H1 (cell line): ENCODE results near the gene PCYT1A. TPM values are rescaled to one million over a fixed set of nuclear protein-coding genes. Genes with fewer than 3 reads are reported as not detected.

Source experiments
- BRCA1 ChIP-seq: IDR thresholded peaks from 2 replicates; pipeline ENCODE4 v1.6.1; 2012; ENCODE audit warnings: low read depth, low read length, improper control_type of control experiment
- GTF2F1 ChIP-seq: IDR thresholded peaks from 2 replicates; pipeline ENCODE4 v1.6.1; 2012; ENCODE audit warnings: low read depth, low read length, improper control_type of control experiment, borderline replicate concordance
- SP1 ChIP-seq: IDR thresholded peaks from 2 replicates; pipeline ENCODE4 v1.6.1; 2011; ENCODE audit warnings: low read depth, low read length
- YY1 ChIP-seq: IDR thresholded peaks from 2 replicates; pipeline ENCODE4 v1.6.1; 2011; ENCODE audit warnings: low read depth, mild to moderate bottlenecking, low read length
- polyA plus RNA-seq, 7 experiments: library from polyadenylated mRNA; depleted of rRNA in 3 of 7; stranded (reverse) in 5 of 7; unstranded in 2 of 7; fragments of >200 nt in 5 of 7; fragments of 200-250 nt in 2 of 7; gene quantifications; 1 replicate in 5 of 7; 2 replicates in 1 of 7; 4 replicates in 1 of 7; pipeline versions ENCODE4 v1.2.1 to v1.2.3, GENCODE V29; 2011 to 2013; ENCODE audit warnings: missing spikeins in 2 of 7, mixed read lengths in 2 of 7
- total RNA-seq: library from RNA; stranded (reverse); fragmentation: NEBNext Ultra II Directional; extraction: Animal tissue kit (Norgen Biotek cat#: 25700); gene quantifications from 2 replicates; pipeline ENCODE4 v1.2.1, GENCODE V29; 2021
- TF ChIP-seq, protein P1 (sequence below): fragments of 300-600 bp; sonication (generic); IDR thresholded peaks from 2 replicates; pipeline ENCODE4 v1.7.1; 2012; ENCODE audit warnings: low read length, moderate library complexity, mild to moderate bottlenecking, inconsistent platforms; ENCODE audit not compliant: insufficient replicate concordance
- TF ChIP-seq, protein P2 (sequence below): IDR thresholded peaks from 2 replicates; pipeline ENCODE4 v1.6.1; 2011; ENCODE audit warnings: low read length, improper control_type of control experiment

Gene PCYT1A
- total and polyA plus RNA-seq, 2 of the 8 experiments (the other 6 are each of a cell fraction or from before 2014, with no cell fraction given) = 19.9 to 31.8 TPM

DNA sequence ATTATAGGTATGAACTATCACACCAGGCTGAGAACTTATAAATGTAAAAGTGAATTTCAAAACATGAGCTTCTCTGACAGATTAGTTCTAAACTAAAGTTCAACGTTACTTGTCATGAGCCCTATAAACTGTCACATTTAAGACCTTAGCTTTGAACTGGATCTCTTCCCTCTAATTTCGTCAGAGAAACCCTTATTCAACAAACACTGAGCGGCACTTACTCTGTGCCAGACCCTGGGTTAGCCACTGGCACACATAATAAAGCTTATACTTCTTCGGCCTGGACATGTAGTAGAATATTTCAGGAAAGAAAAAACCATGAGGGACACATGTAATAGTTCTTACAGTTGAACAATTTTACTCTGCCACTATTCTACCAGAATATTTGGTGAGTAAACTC is 5.6 kb downstream of the PCYT1A start (continued):
- TF ChIP-seq, protein P1, sequence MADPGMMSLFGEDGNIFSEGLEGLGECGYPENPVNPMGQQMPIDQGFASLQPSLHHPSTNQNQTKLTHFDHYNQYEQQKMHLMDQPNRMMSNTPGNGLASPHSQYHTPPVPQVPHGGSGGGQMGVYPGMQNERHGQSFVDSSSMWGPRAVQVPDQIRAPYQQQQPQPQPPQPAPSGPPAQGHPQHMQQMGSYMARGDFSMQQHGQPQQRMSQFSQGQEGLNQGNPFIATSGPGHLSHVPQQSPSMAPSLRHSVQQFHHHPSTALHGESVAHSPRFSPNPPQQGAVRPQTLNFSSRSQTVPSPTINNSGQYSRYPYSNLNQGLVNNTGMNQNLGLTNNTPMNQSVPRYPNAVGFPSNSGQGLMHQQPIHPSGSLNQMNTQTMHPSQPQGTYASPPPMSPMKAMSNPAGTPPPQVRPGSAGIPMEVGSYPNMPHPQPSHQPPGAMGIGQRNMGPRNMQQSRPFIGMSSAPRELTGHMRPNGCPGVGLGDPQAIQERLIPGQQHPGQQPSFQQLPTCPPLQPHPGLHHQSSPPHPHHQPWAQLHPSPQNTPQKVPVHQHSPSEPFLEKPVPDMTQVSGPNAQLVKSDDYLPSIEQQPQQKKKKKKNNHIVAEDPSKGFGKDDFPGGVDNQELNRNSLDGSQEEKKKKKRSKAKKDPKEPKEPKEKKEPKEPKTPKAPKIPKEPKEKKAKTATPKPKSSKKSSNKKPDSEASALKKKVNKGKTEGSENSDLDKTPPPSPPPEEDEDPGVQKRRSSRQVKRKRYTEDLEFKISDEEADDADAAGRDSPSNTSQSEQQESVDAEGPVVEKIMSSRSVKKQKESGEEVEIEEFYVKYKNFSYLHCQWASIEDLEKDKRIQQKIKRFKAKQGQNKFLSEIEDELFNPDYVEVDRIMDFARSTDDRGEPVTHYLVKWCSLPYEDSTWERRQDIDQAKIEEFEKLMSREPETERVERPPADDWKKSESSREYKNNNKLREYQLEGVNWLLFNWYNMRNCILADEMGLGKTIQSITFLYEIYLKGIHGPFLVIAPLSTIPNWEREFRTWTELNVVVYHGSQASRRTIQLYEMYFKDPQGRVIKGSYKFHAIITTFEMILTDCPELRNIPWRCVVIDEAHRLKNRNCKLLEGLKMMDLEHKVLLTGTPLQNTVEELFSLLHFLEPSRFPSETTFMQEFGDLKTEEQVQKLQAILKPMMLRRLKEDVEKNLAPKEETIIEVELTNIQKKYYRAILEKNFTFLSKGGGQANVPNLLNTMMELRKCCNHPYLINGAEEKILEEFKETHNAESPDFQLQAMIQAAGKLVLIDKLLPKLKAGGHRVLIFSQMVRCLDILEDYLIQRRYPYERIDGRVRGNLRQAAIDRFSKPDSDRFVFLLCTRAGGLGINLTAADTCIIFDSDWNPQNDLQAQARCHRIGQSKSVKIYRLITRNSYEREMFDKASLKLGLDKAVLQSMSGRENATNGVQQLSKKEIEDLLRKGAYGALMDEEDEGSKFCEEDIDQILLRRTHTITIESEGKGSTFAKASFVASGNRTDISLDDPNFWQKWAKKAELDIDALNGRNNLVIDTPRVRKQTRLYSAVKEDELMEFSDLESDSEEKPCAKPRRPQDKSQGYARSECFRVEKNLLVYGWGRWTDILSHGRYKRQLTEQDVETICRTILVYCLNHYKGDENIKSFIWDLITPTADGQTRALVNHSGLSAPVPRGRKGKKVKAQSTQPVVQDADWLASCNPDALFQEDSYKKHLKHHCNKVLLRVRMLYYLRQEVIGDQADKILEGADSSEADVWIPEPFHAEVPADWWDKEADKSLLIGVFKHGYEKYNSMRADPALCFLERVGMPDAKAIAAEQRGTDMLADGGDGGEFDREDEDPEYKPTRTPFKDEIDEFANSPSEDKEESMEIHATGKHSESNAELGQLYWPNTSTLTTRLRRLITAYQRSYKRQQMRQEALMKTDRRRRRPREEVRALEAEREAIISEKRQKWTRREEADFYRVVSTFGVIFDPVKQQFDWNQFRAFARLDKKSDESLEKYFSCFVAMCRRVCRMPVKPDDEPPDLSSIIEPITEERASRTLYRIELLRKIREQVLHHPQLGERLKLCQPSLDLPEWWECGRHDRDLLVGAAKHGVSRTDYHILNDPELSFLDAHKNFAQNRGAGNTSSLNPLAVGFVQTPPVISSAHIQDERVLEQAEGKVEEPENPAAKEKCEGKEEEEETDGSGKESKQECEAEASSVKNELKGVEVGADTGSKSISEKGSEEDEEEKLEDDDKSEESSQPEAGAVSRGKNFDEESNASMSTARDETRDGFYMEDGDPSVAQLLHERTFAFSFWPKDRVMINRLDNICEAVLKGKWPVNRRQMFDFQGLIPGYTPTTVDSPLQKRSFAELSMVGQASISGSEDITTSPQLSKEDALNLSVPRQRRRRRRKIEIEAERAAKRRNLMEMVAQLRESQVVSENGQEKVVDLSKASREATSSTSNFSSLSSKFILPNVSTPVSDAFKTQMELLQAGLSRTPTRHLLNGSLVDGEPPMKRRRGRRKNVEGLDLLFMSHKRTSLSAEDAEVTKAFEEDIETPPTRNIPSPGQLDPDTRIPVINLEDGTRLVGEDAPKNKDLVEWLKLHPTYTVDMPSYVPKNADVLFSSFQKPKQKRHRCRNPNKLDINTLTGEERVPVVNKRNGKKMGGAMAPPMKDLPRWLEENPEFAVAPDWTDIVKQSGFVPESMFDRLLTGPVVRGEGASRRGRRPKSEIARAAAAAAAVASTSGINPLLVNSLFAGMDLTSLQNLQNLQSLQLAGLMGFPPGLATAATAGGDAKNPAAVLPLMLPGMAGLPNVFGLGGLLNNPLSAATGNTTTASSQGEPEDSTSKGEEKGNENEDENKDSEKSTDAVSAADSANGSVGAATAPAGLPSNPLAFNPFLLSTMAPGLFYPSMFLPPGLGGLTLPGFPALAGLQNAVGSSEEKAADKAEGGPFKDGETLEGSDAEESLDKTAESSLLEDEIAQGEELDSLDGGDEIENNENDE = no peak
- TF ChIP-seq SP1 (no peak), GTF2F1 (no peak), YY1 (no peak), BRCA1 (no peak)
- TF ChIP-seq, protein P2, sequence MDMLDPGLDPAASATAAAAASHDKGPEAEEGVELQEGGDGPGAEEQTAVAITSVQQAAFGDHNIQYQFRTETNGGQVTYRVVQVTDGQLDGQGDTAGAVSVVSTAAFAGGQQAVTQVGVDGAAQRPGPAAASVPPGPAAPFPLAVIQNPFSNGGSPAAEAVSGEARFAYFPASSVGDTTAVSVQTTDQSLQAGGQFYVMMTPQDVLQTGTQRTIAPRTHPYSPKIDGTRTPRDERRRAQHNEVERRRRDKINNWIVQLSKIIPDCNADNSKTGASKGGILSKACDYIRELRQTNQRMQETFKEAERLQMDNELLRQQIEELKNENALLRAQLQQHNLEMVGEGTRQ = no peak
